DOHH2 (cell line): ENCODE results near the gene AIG1.

Experiments used
- EZH2phosphoT487 ChIP-seq: fragments of 200-600 bp; sonication (generic); IDR thresholded peaks from 2 replicates; pipeline ENCODE4 v1.6.1; 2017; ENCODE audit warnings: borderline replicate concordance, mild to moderate bottlenecking, antibody characterized with exemption, low read length, moderate library complexity, mixed read lengths
- TF ChIP-seq, protein P1 (sequence below): fragments of 200-600 bp; sonication (generic); IDR thresholded peaks from one replicate; pipeline ENCODE4 v1.5.1; 2014; ENCODE audit warnings: antibody characterized with exemption, mild to moderate bottlenecking, low read depth, low read length; ENCODE audit not compliant: poor library complexity, severe bottlenecking

DNA sequence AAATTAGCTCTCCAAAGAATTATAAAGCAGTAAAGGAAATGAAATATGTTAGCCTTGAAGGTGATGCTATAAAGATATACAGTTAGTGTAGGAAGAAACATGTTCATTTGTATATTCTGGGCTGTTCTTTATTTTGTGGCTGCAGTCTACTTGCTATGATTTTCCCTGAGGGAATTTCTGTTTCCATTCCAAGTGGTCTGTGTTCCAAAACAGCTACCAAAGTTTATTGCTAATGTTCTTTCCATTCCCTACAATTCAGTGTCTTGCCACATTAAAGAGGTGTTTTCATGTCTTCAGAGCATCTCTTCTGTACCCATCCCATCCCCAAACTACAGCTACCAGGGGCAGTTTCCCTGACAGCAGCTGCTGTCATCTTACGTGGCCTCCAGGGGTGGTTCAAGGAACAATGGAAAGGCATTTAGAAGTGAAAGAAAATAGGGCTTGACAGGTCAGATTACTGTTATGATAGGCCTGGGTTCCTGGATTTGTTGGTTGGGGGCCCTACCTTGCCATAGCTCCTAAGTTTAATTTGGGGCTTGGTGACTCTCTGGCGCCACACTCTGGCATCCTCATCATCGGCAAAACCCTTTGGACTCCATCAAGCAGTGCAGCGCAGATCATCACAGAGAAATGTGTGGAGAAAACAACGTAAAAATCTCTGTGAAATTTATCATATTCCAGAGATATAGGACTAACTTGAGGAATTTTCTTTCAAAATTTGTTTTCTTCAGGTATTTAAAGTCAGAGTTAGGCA, 33.8 kb upstream of the AIG1 start:
- TF ChIP-seq, protein P1, sequence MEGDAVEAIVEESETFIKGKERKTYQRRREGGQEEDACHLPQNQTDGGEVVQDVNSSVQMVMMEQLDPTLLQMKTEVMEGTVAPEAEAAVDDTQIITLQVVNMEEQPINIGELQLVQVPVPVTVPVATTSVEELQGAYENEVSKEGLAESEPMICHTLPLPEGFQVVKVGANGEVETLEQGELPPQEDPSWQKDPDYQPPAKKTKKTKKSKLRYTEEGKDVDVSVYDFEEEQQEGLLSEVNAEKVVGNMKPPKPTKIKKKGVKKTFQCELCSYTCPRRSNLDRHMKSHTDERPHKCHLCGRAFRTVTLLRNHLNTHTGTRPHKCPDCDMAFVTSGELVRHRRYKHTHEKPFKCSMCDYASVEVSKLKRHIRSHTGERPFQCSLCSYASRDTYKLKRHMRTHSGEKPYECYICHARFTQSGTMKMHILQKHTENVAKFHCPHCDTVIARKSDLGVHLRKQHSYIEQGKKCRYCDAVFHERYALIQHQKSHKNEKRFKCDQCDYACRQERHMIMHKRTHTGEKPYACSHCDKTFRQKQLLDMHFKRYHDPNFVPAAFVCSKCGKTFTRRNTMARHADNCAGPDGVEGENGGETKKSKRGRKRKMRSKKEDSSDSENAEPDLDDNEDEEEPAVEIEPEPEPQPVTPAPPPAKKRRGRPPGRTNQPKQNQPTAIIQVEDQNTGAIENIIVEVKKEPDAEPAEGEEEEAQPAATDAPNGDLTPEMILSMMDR: peak; percentile 85
- TF ChIP-seq EZH2phosphoT487: no peak
